Transverse colon (tissue), 3 donors: ENCODE data around the gene YJEFN3.

ENCODE experiments used
- POLR2A ChIP-seq: fragments of 450-650 bp; IDR thresholded peaks from one replicate; pipeline ENCODE4 v1.6.1; 2016; ENCODE audit warnings: antibody characterized with exemption, mild to moderate bottlenecking, moderate library complexity
- TF ChIP-seq, protein P1 (sequence below), 5 experiments: fragments of 200-600 bp in 3 of 5; fragments of 450-650 bp in 2 of 5; sonication (generic) in 3 of 5; IDR thresholded peaks; 1 replicate in 2 of 5; 2 replicates in 3 of 5; pipeline ENCODE4 v1.5.1; 2016 to 2017; ENCODE audit warnings: antibody characterized with exemption in 5 of 5, inconsistent platforms in 3 of 5, mild to moderate bottlenecking in 2 of 5, moderate library complexity in 1 of 5

GRCh38 chr19:19527371-19527656, 1.4 kb upstream of the YJEFN3 start:
- TF ChIP-seq, protein P1, sequence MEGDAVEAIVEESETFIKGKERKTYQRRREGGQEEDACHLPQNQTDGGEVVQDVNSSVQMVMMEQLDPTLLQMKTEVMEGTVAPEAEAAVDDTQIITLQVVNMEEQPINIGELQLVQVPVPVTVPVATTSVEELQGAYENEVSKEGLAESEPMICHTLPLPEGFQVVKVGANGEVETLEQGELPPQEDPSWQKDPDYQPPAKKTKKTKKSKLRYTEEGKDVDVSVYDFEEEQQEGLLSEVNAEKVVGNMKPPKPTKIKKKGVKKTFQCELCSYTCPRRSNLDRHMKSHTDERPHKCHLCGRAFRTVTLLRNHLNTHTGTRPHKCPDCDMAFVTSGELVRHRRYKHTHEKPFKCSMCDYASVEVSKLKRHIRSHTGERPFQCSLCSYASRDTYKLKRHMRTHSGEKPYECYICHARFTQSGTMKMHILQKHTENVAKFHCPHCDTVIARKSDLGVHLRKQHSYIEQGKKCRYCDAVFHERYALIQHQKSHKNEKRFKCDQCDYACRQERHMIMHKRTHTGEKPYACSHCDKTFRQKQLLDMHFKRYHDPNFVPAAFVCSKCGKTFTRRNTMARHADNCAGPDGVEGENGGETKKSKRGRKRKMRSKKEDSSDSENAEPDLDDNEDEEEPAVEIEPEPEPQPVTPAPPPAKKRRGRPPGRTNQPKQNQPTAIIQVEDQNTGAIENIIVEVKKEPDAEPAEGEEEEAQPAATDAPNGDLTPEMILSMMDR (IDR thresholded peaks at IDR 0.05), result no peak
- no peak for TF ChIP-seq POLR2A
